Cardiac muscle cell (in vitro differentiated cells and primary cell): ENCODE results near the gene LY9. TPM values are rescaled to one million over a fixed set of nuclear protein-coding genes. Genes with fewer than 3 reads are reported as not detected.

Experiments used
- DNase-seq, 2 donors: peaks; one replicate each; pipeline versions ENCODE4 v3.0.0 to v3.0.0-alpha.2; 2010 to 2017; ENCODE audit warnings: low read depth in 1 of 2, low spot score in 1 of 2
- H3K27ac ChIP-seq: fragments of 200-600 bp; sonication (generic); 2 replicates; pipeline ENCODE4 v1.5.1; 2016
- H3K27me3 ChIP-seq: fragments of 200-600 bp; sonication (generic); 2 replicates; pipeline ENCODE4 v1.6.0; 2016; ENCODE audit warnings: control low read depth
- H3K36me3 ChIP-seq: fragments of 200-600 bp; sonication (generic); 2 replicates; pipeline ENCODE4 v1.5.1; 2016; ENCODE audit warnings: control low read depth
- H3K4me1 ChIP-seq: fragments of 200-600 bp; sonication (generic); 2 replicates; pipeline ENCODE4 v1.8.1; 2017; ENCODE audit warnings: low read depth, mild to moderate bottlenecking, mixed run types
- H3K4me3 ChIP-seq: fragments of 200-600 bp; sonication (generic); 2 replicates; pipeline ENCODE4 v1.5.1; 2016; ENCODE audit warnings: mild to moderate bottlenecking
- H3K9me3 ChIP-seq: fragments of 200-600 bp; sonication (generic); 2 replicates; pipeline ENCODE4 v1.5.1; 2017; ENCODE audit warnings: low read depth, mild to moderate bottlenecking, control low read depth
- polyA plus RNA-seq: library from polyadenylated mRNA; unstranded; fragments of >200 nt; fragmentation: Nextera tagmentation; extraction: Ambion mirVana; gene quantifications from 2 replicates; pipeline ENCODE4 v1.2.1, GENCODE V29; 2016
- total RNA-seq: library from RNA; depleted of rRNA; stranded (reverse); fragments of >200 nt; gene quantifications from 2 replicates; pipeline ENCODE4 v1.2.3, GENCODE V29; 2016
- TF ChIP-seq, protein P1 (sequence below): IDR thresholded peaks from 2 replicates; pipeline ENCODE4 v1.5.1; 2012; ENCODE audit warnings: low read depth, mild to moderate bottlenecking, low read length

LY9 gene
- total and polyA plus RNA-seq, 2 experiments from 2014 or later = not detected

DNA sequence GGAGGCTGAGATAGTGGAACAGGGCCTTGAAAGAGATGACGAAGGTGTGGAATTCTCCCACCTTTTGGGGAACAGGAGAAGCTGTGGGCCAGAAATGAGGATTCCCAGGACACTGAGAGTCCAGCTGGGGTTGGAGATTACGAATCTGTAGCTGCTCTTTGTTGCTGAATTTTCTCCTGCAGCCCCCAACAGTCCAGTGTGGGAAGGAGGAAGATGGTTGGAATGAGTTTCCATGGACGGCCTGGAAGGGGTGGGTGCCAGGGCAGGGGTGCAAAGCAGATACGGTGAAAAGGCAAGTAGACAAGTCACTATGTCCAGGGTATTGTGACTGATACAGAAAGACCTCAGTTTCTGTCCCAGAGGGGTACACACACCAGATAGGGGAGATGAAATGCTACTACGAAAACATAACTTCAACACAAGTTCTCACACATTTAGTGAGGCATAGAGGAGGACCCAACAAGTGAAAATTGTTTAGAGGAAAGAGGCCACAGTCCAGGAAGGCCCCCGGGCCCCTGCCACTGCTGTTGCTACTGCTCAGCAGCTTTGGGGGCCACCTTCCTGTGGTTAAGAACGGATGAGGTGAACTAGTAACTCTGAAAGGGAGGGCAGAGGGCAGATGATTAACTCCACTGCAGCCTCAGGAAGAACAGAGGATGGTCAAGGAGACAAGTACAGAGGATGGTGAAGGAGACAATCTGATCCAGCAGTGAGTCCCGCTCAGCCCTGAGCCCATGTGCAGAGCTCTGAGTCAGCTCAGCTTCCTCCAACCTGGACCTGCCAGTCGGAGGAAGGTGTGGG lies 59.4 kb downstream of the LY9 start:
- Histone ChIP-seq H3K27ac (no peak overlapping the region), H3K4me3 (no peak overlapping the region), H3K4me1 (no peaks in the 10 kb centered on the region), H3K36me3 (no peaks in the 10 kb centered on the region), H3K27me3 (peaks cover 12% of the 10 kb centered on the region), H3K9me3 (no peaks in the 10 kb centered on the region)
- DNase-seq = no peak
- TF ChIP-seq, protein P1, sequence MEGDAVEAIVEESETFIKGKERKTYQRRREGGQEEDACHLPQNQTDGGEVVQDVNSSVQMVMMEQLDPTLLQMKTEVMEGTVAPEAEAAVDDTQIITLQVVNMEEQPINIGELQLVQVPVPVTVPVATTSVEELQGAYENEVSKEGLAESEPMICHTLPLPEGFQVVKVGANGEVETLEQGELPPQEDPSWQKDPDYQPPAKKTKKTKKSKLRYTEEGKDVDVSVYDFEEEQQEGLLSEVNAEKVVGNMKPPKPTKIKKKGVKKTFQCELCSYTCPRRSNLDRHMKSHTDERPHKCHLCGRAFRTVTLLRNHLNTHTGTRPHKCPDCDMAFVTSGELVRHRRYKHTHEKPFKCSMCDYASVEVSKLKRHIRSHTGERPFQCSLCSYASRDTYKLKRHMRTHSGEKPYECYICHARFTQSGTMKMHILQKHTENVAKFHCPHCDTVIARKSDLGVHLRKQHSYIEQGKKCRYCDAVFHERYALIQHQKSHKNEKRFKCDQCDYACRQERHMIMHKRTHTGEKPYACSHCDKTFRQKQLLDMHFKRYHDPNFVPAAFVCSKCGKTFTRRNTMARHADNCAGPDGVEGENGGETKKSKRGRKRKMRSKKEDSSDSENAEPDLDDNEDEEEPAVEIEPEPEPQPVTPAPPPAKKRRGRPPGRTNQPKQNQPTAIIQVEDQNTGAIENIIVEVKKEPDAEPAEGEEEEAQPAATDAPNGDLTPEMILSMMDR = no peak

DNA sequence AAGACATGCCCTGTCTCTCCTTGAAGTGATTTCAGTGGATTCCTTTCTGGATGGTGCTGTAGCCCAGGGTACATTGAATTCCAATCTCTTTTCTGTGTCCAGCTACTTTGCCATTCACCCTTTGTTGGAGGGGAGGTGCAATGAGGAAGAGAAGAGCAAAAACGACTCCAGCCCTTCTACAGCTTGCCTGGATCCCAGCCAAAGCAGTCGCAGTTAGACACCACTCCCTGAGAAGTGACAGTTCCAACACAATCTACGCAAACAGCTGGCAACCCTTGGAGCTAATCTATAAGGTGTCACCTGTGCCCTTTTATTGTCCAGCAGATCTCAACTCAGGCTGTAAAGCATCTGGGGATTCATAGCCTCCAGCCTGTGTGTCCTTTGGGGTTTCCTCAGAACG lies 62.1 kb downstream of the LY9 start:
- Histone ChIP-seq H3K36me3 (no peaks in the 10 kb centered on the region), H3K4me3 (no peak overlapping the region), H3K27me3 (peaks cover 6% of the 10 kb centered on the region), H3K27ac (no peak overlapping the region), H3K4me1 (peaks cover 4% of the 10 kb centered on the region), H3K9me3 (no peaks in the 10 kb centered on the region)
- DNase-seq = no peak
- TF ChIP-seq, protein P1 = no peak

DNA sequence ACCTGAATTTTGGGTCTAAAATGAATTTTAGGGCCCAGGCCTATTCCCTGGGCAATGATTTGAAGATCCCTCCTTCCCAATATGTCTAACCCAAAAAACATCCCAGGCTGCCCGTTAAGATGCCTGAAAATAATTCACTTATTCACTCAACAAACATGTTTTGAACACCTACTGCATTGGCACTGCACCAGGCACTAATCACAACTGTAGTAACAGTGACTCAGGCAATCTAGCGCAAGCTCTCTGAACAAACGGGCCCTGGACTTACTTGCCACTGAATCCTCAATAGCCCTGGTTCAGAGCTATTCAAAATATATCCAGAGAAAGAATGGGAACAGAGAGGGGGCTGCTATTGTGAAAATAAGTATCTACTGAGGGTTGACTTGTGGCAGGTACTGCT lies 62.5 kb downstream of the LY9 start:
- Histone ChIP-seq H3K27me3 (peaks cover 6% of the 10 kb centered on the region), H3K4me1 (peaks cover 4% of the 10 kb centered on the region), H3K36me3 (no peaks in the 10 kb centered on the region), H3K27ac (no peak overlapping the region), H3K4me3 (no peak overlapping the region), H3K9me3 (no peaks in the 10 kb centered on the region)
- peak in 1 of 2 donors; percentile 10 for DNase-seq
- TF ChIP-seq, protein P1 = no peak

DNA sequence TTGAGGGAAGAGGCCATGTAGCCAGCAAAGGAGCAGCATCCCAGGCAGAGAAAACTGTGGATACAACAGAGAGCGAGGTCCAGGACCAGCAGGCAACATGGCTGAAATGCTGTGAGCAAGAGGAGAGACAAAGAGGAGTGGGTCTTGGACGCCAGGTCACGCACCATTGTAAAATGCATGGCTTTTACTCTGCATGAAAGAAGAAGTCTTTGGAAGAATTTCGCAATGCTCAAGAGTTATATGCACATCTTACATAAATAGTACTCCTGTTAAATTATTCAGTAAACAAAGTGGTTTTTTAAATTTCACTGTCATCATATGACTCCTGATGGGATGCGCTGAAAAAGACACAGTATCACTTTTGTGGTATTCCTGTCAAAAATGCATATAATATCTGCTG lies 63.2 kb downstream of the LY9 start:
- Histone ChIP-seq H3K27ac (no peak overlapping the region), H3K9me3 (no peaks in the 10 kb centered on the region), H3K4me1 (peaks cover 4% of the 10 kb centered on the region), H3K27me3 (peaks cover 6% of the 10 kb centered on the region), H3K4me3 (no peak overlapping the region), H3K36me3 (no peaks in the 10 kb centered on the region)
- TF ChIP-seq, protein P1 = no peak
- DNase-seq = peak in 1 of 2 donors; percentile 8

DNA sequence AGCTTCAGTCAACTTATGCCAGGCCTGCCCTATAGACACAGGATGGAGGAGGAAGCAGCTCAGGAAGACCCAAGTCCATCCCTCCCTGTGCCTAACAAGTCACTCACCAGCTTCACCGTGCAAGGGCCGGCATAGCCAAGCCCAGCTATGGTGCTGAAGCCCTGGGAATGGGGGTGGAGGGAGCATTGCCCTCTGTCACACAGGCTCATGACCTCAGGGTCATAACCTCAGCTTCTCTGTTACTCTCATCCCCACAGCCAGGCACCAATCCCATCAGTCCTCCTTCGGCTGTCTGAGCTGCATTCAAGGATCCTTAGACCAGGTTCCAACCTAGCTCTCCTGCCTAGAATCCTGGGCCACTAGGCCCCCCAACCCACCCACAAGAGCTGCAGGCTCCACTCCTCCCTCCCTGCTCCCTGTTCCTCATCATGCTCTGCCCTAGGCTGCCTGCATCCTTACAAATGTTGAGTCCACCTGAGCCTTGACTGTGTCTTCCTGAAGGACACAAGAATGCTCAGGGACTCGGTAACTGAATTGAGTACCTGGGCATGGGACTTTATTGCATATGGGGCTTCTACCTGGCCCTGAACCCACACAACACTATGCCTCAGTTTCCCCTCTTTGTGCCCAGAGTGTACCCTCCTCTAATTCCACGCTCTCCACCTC lies 65.0 kb downstream of the LY9 start:
- no peaks in the 10 kb centered on the region for H3K36me3 ChIP-seq
- H3K4me1 ChIP-seq = peaks cover 4% of the 10 kb centered on the region
- H3K4me3 ChIP-seq = no peak overlapping the region
- H3K9me3 ChIP-seq = no peaks in the 10 kb centered on the region
- H3K27ac ChIP-seq = no peak overlapping the region
- H3K27me3 ChIP-seq = peaks cover 3% of the 10 kb centered on the region
- no peak for DNase-seq
- TF ChIP-seq, protein P1 = no peak
